Fibroblast of villous mesenchyme (primary cell): Measurements from ENCODE around the gene CMYA5. TPM values are rescaled to one million over a fixed set of nuclear protein-coding genes. Genes with fewer than 3 reads are reported as not detected.
"Not testable (repeated sequence)": the region's sequence is repeated elsewhere in the genome, so short reads cannot be mapped to it uniquely, and the experiment has no call there.

ENCODE experiments used
- DNase-seq: peaks from one replicate; pipeline ENCODE4 v3.0.0-alpha.2; 2010; ENCODE audit warnings: low read depth
- H3K4me3 ChIP-seq: 2 replicates; pipeline ENCODE4 v1.5.1; 2011; ENCODE audit warnings: low read depth, mild to moderate bottlenecking, low read length
- CTCF ChIP-seq: IDR thresholded peaks from 2 replicates; pipeline ENCODE4 v1.5.1; 2012; ENCODE audit warnings: low read depth, mild to moderate bottlenecking, low read length; ENCODE audit not compliant: insufficient read depth
- total RNA-seq: library from RNA; depleted of rRNA; stranded (reverse); fragments of >200 nt; gene quantifications from 2 replicates; pipeline ENCODE4 v1.2.3, GENCODE V29; 2012

CMYA5 gene
- total RNA-seq, 1 donor, result 1.7 TPM

- TF ChIP-seq CTCF, result no peak
- no peak overlapping the region for H3K4me3 ChIP-seq
- DNase-seq, result peak; percentile 11
Observed at GRCh38 chr5:79771387-79771786, 81.8 kb downstream of the CMYA5 start.

- no peak overlapping the region for H3K4me3 ChIP-seq
- no peak for DNase-seq
- no peak for TF ChIP-seq CTCF
Observed at GRCh38 chr5:79772651-79773050, 83.0 kb downstream of the CMYA5 start.

- DNase-seq, result no peak
- H3K4me3 ChIP-seq, result no peak overlapping the region
Observed at GRCh38 chr5:79773612-79774011, 84.0 kb downstream of the CMYA5 start.

GRCh38 chr5:79774171-79774854, 84.7 kb downstream of the CMYA5 start:
- DNase-seq, result peak; percentile 28
- no peak overlapping the region for H3K4me3 ChIP-seq
- TF ChIP-seq CTCF, result peak; percentile 40

More at GRCh38 chr5:79773612-79774011, 84.0 kb downstream of the CMYA5 start:
- no peak for TF ChIP-seq CTCF

GRCh38 chr5:79774855-79775237, 85.2 kb downstream of the CMYA5 start:
- no peak for DNase-seq
- TF ChIP-seq CTCF, result no peak
- H3K4me3 ChIP-seq, result no peak overlapping the region

- DNase-seq, result not testable (repeated sequence)
Observed at GRCh38 chr5:79784741-79785140, 95.1 kb downstream of the CMYA5 start.

GRCh38 chr5:79785983-79786382, 96.3 kb downstream of the CMYA5 start:
- no peak for TF ChIP-seq CTCF
- DNase-seq, result no peak
- no peak overlapping the region for H3K4me3 ChIP-seq

More at GRCh38 chr5:79784741-79785140, 95.1 kb downstream of the CMYA5 start:
- peak overlapping the region; percentile 40 for H3K4me3 ChIP-seq
